IPS DF 4.7 (cell line): ENCODE results near the gene OSBP.
"Not testable (repeated sequence)": the region's sequence is repeated elsewhere in the genome, so short reads cannot be mapped to it uniquely, and the experiment has no call there.

ENCODE experiments used
- DNase-seq: peaks from one replicate; pipeline ENCODE4 v3.0.0-alpha.2; 2013; ENCODE audit warnings: low spot score; ENCODE audit errors: extremely low read depth

OSBP gene

GRCh38 chr11:59615637-59616395 is at the start of gene OSBP:
Gene OSBP, minus strand, starts transcription at chr11:59615774. Its CDS starts 110 bp downstream, at chr11:59615664.
- peak; percentile 100 for DNase-seq

GRCh38 chr11:59660621-59661020 is 45.0 kb upstream of the OSBP start:
- no peak for DNase-seq

- DNase-seq: no peak
Observed at GRCh38 chr11:59659981-59660380, 44.4 kb upstream of the OSBP start.

GRCh38 chr11:59658036-59658435 is 42.5 kb upstream of the OSBP start:
- no peak for DNase-seq

GRCh38 chr11:59654893-59655292 is 39.3 kb upstream of the OSBP start:
- no peak for DNase-seq

- no peak for DNase-seq
Observed at GRCh38 chr11:59647245-59647980, 31.8 kb upstream of the OSBP start.

- DNase-seq: no peak
Observed at GRCh38 chr11:59644528-59644927, 29.0 kb upstream of the OSBP start.

- DNase-seq: no peak
Observed at GRCh38 chr11:59643390-59643789, 27.8 kb upstream of the OSBP start.

- no peak for DNase-seq
Observed at GRCh38 chr11:59641156-59641555, 25.6 kb upstream of the OSBP start.

GRCh38 chr11:59630493-59630892 is 14.9 kb upstream of the OSBP start:
- no peak for DNase-seq

- DNase-seq: no peak
Observed at GRCh38 chr11:59629996-59630395, 14.4 kb upstream of the OSBP start.

- DNase-seq: not testable (repeated sequence)
Observed at GRCh38 chr11:59626969-59627368, 11.4 kb upstream of the OSBP start.

GRCh38 chr11:59625703-59626102 is 10.1 kb upstream of the OSBP start:
- DNase-seq: no peak

- no peak for DNase-seq
Observed at GRCh38 chr11:59617876-59618275, 2.3 kb upstream of the OSBP start.

GRCh38 chr11:59616396-59616982 is 915 bp upstream of the OSBP start:
- no peak for DNase-seq

GRCh38 chr11:59615120-59615636 is 396 bp downstream of the OSBP start:
- no peak for DNase-seq

GRCh38 chr11:59614277-59615119 is 1.1 kb downstream of the OSBP start:
- no peak for DNase-seq

GRCh38 chr11:59611570-59612565 is 3.7 kb downstream of the OSBP start:
- no peak for DNase-seq

- DNase-seq: no peak
Observed at GRCh38 chr11:59610289-59610688, 5.3 kb downstream of the OSBP start.
